GM18511 (cell line): ENCODE results near the gene MAGIX.
"Not testable (repeated sequence)": the region's sequence is repeated elsewhere in the genome, so short reads cannot be mapped to it uniquely, and the experiment has no call there.

Source experiments
- ATAC-seq: cut with Tn5 transposase; IDR thresholded peaks from one replicate; pipeline ENCODE4 v1.9.1; 2021; ENCODE audit warnings: mild to moderate bottlenecking, moderate library complexity; ENCODE audit not compliant: unreplicated experiment

Gene MAGIX

DNA sequence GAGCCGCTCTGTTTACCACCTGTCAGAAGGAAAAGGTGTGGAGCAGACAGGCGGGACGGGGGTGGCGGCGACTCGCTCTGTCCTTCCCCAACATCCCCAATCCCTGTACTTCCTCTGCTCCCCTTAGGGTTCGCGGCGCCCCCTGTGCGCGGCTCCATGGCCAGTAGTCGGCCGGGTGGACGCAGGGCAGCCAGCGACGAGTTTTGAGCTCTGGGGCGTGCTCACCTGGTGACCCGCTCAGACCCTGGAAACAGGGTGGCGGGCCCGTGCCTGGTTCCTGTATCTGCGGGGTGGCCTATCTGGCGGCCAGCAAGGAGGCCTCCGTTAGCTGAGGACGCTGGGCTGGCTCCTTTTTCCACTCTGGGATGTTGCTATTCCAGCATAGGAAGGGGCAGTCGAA is 5.4 kb upstream of the MAGIX start:
- ATAC-seq: no peak

GRCh38 chrX:49160908-49161307 is 1.6 kb upstream of the MAGIX start:
- no peak for ATAC-seq

GRCh38 chrX:49161632-49162031 is 926 bp upstream of the MAGIX start:
- no peak for ATAC-seq

GRCh38 chrX:49163555-49164419 is 1.2 kb downstream of the MAGIX start:
- ATAC-seq: peak; percentile 45

DNA sequence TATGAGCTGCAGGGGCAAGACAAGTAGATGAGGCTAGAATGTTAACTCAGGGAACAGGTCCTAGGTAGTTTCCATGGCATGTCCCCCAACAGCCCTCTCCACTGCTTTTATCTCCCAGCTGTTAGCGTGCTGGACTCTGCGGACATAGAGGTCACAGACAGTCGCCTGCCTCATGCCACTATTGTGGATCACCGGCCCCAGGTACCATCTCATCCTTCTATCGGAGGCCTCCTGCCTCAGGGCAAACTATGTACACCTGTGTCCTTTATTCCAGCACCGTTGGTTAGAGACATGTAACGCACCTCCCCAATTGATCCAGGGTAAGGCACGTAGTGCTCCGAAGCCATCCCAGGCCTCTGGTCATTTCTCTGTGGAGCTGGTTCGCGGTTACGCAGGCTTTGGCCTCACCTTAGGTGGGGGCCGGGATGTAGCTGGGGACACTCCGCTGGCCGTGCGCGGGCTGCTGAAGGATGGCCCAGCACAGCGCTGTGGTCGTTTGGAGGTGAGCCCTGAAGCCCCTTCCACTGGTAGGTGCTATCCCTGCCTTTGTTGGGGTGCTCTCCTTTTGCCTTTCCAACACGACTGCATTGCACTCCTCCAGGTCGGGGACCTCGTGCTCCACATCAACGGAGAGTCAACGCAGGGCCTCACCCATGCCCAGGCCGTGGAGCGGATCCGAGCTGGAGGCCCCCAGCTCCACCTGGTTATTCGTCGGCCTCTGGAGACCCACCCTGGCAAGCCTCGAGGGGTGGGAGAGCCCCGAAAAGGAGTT is 2.2 kb downstream of the MAGIX start:
- ATAC-seq: no peak

DNA sequence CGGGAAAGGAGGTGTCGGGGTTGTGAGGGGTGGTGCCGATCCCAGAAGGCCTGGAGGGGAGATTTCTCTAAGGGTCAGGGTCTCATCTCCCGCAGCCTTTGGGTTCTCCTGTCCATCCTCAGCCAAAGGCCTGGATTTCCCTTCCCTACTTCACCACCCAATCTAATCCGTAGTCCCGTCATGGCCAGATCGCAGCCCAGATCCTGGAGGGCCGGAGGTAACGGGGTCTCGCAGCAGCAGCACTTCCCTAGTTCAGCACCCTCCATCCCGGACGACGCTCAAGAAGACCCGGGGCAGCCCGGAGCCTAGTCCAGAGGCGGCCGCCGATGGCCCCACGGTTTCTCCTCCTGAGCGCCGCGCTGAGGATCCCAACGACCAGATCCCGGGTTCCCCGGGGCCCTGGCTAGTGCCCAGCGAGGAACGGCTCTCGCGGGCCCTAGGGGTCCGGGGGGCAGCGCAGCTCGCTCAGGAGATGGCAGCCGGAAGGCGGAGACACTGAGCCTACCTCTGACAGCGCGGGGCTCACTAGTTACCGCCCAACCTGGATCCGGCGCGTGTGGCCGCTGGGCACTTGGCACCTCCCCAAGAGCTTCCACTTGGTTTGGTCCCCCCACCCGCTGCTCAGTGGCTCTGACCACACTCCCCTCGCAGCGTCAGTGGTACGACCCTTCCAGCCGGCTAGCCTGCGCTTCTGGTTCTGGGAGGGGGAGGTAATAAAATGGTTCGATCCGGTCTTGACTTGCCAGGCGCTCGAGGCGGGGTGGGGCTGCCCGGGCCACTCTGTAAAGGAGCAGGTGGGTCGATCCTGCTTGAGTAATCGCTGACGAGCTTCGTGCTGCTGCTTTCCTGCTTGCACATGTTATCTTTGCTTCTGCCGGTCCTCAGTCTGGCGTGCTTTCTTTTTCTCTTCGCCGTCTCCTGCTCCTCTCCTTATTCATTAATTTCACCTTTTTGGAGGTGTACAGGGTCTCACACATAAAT is 3.6 kb downstream of the MAGIX start:
- ATAC-seq: peak; percentile 43

- ATAC-seq: peak; percentile 40
These were observed 4.6 kb downstream of the MAGIX start for GRCh38 chrX:49166914-49167739.

GRCh38 chrX:49167740-49168108 is 5.2 kb downstream of the MAGIX start:
- no peak for ATAC-seq

DNA sequence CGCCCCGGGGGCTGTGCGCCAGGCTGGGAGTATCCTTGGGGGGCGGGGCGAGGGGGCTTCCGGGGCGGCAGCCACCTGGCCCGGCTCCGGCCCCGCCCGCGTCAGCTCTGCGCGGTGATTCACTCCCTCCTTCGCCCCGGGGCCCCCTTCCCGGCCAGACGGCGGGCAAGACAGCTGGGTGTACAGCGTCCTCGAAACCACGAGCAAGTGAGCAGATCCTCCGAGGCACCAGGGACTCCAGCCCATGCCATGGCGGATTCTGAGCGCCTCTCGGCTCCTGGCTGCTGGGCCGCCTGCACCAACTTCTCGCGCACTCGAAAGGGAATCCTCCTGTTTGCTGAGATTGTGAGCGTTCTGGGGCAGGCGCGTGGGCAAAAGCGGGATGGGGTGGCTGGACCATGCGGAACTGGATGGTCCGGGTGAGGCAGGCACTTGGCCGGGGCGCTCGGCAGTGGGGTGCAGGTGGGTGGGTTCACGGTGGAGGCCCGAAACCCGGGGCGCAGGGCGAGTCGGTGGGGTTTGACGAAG is 9.3 kb downstream of the MAGIX start, which contains the start of gene PLP2:
Gene PLP2, plus strand, starts transcription at position 147 of the 528 bp plus-strand sequence. Its CDS starts 103 bp downstream, at position 250.
- peak; percentile 39 for ATAC-seq

DNA sequence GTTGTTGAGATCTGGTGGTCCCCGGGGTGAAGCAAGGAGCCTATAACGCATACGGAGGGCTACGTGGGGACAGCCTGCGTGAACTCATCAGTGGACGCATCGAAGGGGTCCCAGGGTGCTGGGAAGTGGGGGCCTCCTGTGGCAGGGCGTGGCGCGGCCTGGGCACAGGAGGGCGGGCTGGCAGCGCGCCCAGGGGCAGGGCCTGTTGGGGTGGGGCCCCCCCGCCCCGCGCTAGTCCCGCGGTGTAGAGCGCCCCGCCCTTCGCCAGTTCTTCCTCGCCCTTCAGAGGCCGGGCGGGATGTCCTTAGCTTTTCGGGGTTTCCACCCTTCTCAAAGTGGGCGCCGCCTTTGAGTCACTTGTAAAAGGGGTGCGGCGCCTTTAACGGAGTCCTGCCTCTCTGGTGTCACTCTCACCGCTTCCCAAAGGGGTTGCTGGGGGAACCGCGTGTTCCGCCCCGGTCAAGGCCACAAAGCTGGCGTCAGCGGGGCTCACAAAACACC is 9.8 kb downstream of the MAGIX start:
- ATAC-seq: peak; percentile 79

GRCh38 chrX:49173544-49173943 is 11.0 kb downstream of the MAGIX start:
- not testable (repeated sequence) for ATAC-seq

DNA sequence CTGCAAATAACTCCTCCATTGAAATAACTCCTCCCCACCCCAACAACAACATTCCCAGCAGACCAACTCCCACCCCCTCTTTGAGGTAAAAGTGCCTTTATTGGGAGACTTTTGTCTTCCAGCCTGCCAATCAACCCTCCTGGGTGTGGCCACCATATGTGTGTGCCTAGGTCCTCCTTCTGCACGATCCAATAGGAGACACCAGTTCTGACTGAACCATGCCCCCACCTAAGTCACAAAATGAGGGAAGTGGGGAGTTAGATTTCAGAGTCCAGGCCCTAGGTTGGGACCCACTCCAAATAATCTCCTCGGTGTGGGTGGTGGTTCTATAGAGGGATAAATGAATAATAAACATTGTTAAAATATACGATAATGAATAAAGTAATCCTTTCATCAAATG is 12.2 kb downstream of the MAGIX start:
- no peak for ATAC-seq

- no peak for ATAC-seq
These were observed 13.1 kb downstream of the MAGIX start for GRCh38 chrX:49175435-49176274.

DNA sequence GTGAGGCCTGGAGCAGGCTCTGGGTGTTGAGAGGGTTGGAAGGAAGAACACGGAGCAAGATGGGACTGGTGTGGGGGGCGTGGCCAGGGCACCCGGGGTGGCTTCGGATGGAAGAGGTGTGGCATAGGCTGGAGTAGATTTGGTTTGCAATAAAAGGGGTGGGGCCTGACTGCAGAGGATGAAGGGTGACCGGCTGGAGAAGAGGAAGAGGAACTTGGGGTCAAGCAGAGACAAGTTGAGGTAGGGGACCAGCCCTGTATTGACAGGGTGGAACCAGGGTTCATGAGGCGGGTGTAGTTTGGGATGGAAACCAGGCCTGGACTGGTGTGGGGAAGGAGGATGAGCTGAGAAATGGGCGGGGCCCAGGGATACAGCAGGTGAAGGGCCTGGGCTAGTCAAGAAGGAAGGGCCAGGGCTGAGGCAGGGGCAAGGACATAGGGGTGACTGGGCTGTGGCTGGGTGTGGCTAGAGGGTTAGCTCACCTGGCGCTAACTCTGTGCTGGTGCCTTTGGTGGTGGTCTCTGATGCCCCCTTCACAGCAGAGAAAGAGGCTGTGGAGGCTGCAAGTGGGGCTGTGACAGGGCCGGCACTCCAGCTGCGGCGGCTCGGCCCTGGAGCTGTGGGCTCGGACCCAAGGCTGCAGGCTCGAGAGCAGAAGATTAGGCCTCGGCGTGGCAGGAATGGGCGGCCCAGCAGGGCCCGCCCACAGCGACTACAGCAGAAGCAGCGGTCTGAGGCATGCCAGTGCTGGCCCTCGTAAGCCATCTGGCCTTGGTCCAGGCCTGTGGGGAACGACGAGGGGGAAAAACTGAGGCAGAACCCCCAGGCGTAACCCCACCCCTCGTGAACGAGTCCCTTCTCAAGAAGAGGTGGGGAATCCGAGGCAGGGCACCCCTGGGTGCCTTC is 14.1 kb downstream of the MAGIX start:
- ATAC-seq: no peak

DNA sequence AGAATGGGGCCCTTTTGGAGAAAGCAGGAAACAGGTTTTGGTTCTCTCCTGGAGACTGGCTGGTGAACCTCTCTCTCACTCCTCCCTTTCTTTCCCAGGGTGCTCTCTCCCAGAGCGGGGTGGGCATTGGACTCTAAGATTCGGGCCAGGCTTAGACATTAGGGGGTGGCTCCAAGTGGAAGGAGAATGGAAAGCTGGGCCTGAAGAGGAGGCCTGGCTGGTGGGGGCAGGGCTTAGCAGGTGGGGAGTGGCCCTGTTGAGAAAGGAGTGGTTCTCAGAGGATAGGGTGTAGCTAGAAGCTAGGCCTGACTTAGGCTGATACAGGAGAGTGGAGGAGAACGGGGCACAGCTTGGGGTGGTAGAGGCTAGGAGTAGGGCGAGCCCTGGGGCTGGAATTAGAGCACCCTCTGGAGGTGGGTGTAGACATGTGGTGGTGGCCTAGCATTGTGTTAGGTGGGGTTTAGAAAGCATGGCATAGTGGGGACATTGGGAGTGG is 14.8 kb downstream of the MAGIX start:
- no peak for ATAC-seq

- ATAC-seq: no peak
These were observed 15.4 kb downstream of the MAGIX start for GRCh38 chrX:49177873-49178480.

- ATAC-seq: no peak
These were observed 16.0 kb downstream of the MAGIX start for GRCh38 chrX:49178537-49178936.
